ENCODE results near the gene ANO1.
A peak's percentile ranks its signal among the peaks of the same experiment; 100 is the strongest.

The ANO1 gene

DNA sequence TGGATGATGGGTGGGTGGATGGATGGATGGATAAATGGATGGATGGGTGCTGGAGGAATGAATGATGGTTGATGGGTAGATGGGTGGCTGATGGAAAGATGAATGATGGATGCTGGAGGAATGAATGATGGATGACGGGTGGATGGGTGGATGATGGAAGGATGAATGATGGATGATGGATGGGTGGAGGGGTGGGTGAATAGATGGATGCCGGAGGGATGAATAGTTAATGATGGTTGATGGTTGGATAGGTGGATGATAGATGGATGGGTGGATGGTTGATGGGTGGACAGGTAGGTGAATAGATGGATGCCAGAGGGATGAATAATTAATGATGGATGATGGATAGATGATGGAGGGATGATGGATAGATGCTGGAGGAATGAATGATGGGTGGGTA is 41.4 kb downstream of the ANO1 start:
- DNase-seq: no peak

DNA sequence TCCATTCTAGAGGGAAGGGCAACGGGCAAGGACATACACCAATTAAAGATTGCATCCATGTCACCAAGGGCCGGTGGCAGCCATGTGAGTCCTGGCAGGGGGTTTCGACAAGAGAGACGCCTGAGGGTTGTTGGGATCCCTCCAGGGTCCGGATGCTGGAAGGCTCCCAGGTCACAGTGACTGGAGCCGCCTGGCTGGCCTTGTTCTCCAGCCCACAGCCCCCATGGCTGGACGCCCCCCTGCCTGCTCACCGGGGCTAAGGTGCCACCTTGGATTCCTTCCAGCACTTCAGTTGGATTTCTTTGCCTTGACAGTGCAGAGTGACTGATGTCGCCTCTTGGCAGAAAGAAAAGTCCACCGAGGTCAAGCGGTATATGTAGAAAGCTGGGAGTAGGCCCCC is 42.6 kb downstream of the ANO1 start:
- no peak for DNase-seq

DNA sequence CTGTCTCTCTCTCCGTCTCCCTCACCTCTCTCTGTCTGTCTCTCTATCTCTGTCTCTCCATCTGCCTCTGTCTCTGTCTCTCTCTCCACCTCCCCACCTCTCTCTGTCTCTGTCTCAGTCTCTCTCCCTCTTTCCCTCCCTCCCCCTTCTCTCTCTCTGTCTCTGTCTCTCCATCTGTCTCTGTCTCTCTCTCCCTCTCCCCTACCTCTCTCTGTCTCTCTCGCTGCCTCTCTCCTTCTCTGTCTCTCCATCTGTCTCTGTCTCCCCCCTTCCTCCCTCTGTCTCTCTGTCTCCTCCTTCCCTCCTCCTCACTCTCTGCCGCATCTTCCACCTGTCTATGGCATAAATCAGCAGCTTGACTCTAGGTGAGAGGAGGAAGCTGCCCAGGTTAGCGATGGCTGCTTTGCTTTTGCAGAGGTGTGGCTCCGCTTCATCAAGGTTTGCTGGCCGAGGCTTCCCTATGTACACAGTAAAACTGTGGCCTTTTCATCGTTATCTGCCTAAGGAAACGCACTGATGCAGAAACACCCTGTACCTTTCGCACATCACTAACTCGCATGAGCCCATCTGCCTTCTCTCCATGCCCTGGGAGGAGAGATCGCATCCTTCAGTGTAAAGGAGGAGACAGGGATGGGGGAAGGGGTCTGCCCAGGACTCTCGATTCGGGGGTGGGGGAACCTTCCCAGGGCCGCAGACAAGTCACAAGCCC is 44.5 kb downstream of the ANO1 start:
- no peak for DNase-seq

DNA sequence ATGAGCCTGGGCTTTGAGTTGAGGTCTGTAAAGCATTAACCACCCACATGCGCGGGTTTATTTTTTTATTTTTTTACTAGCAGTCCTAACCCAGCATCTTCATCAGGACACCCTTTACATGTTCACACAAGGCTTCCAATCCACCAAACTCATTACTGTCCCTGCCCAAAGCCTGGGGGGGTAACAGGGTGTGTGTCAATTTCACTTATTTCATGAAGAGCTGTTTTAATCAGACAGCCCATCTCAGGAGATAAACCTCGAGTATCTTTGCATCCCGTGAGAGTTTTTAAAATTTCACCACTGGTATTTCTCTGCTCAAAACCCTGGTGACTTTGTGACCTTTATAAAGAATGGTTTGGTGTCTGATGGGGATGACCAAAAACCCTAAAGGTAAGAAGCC is 45.6 kb downstream of the ANO1 start:
- no peak for DNase-seq

DNA sequence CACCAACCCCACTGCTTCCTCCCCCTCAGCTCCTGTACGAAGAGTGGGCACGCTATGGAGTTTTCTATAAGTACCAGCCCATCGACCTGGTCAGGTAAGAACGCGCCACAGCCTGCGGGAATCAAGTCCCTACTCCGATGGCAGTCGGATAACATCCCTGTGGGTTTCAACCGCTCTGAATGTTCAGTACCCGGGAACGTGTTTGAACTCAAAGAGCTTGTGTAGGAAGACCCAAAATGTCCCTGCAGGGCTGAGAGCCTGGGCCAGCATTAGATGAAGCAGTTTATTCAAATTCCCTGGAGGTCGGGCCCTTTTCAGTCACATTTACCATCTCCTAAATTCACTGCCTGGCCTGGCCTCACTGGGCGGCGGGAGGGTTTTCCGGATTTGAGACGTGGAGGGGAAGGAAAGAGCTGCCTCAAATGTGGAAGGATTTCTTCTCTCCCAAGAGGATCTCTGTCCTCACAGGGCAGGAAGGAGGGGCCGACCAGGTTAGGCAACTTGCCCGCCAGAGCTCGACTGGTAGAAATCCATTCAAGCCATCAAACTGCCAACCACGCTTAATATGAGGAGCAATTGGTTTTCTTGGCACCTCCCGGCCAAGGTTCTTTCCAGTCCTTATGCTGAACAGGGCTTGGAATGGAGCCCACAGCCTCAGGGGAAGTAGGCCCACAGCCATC is 46.3 kb downstream of the ANO1 start:
- DNase-seq: no peak

DNA sequence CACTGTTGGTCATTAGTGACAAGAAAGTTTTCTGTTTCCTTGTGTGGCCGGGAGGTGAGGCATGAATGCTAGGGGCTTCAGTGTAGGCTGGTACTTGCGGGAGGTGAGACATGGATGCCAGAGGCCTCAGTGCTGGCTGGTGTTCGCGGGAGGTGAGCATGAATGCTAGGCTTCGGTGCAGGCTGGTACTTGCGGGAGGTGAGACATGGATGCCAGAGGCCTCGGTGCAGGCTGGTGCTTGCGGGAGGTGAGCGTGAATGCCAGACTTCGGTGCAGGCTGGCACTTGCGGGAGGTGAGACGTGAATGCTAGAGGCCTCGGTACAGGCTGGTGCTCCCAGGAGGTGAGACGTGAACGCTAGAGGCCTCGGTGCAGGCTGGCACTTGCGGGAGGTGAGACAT is 48.4 kb downstream of the ANO1 start:
- no peak for DNase-seq

DNA sequence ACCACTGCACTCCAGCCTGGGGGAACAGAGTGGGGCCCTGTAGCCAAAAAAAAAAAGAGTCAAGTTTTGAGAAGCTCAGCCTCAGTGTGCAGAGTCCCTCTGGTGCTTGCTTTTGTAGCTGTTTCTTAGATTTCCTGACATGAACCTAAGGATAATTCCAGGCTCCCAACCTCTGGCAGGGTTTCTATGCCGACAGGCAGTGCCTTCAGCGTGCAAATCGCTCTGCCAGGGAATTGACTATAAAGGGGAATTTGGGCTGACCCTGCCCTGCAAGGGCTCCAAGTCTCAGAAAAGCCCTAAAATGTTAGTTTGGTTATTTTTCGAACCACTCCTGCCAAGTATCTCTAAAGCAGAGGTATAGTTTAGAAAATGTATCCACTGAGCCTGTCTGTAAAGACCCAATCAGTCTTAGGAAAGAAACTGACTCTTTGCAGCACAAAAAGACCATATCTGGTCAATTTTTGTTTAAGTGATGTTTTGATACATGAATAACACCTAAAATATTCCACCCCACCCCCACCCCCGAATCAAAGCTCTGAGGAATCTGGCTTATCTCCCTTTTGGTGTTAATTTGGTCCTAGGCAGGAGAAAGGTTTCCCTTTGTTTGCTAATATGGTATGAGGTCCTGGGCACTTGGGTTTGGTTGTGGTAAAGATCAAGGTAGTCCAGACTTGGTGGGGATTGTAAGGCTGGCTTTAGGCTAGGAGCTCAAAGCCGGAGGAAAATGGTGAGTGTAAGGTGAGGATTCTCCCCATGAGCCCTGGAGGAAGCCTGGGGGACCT is 49.7 kb downstream of the ANO1 start:
- DNase-seq: no peak

DNA sequence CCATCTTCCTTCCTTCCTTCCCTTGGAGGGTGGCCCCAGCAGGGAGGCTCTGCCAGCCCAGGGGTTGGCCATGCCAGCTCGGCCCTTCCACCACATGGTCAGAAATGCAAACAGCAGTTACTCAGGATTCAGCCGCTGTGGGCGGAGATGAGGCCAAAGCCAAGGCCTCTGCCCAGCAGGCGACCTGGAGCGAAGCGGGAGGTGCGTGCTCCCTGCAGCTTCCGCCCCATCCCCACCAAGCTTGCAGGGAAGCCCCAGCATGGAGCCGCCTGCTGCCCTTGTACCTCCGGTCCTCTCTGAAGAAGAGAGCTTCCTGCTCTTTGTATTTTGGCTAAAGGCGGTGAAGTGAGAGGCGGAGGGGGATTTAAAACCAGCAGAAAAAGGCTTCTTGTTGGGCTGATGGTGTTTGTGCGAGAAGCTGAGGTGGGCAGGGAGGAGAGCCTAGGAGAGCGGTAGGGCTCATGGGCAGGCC is 50.4 kb downstream of the ANO1 start:
- no peak for DNase-seq

DNA sequence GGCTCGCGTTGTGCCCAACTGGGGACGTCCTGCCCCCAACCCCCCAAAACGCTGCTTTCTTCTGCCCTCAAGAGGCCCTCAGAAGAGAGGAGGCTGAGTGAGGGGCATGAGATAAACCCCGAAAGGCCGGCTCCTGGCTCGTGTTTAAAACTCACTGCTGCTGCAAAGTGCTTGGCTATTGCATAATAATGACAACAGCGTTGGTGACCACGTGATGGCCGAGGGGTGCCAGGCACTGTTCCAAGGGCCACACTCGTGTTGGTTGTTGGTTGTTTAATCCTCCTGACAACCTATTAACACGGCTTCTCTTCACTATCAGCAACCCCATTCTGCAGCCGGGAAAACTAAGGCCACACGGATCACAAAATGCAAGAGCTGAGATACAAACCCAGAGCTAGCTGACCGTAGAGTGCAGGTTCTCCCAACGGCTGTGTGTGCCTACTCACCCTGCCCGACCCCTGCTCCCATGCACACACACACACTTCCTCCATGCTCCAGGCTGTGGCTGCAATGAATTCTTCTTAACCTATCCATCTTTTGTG is 51.0 kb downstream of the ANO1 start:
- DNase-seq: no peak

DNA sequence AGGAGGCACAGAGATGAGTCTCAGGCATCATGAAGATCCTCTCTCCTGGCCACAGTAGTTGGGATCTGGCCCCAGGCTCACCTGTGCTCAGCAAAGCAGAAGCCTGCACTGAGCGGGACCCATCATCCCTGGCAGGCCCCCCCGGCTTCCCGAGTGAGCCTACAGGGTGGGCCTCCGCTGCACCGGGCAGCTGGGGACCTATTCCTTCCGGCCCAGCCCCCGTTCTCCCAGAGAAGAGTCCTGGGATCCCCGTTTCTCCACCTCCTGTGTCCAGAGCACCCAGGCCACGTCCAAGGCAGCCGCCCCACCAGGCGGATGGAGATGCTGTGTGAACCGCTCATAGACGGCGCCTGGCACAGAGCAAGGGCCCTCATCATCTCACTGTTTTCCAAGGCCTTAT is 52.5 kb downstream of the ANO1 start:
- DNase-seq: no peak

DNA sequence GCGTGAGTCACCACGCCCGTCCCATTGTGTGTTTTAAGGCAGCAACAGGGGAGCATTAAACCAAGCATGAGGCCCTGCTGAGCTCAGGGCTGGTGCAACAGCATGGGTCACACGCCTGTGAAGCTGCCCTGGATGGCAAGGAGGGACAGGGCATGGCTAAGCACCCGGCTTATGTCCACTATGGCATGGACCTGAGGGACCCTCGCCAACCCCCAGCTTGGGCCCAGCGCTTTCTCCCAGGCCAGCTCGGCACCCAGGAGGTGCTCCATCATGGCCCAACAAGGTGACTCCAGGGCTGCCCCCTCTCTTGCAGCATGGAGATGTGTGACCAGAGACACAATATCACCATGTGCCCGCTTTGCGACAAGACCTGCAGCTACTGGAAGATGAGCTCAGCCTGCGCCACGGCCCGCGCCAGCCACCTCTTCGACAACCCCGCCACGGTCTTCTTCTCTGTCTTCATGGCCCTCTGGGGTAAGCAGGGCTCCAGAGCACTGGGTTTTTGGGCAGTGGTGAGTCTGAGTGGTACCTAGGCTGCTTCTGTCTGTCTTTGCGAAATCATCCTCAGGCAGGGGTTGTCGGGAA is 53.6 kb downstream of the ANO1 start:
- DNase-seq: no peak

DNA sequence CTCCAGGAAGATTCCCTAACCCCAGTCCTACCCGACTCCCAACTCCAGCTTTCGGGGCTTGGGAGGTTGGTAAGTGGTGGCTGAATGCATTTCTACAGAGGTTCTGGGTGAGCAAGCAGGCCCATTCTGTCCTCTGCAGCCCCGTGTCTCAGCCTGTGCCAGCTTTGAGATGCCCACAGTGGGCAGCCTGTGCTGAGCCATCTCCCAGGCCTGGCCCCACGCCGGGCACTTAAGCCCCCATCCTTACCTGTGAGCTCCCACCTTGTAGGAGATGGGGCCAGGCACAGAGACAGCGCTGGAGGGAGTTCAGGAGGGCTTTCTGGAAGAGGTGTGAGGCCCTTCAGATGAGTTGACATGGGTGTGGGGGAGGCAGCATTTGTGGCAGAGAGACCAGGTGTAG is 54.5 kb downstream of the ANO1 start:
- no peak for DNase-seq

DNA sequence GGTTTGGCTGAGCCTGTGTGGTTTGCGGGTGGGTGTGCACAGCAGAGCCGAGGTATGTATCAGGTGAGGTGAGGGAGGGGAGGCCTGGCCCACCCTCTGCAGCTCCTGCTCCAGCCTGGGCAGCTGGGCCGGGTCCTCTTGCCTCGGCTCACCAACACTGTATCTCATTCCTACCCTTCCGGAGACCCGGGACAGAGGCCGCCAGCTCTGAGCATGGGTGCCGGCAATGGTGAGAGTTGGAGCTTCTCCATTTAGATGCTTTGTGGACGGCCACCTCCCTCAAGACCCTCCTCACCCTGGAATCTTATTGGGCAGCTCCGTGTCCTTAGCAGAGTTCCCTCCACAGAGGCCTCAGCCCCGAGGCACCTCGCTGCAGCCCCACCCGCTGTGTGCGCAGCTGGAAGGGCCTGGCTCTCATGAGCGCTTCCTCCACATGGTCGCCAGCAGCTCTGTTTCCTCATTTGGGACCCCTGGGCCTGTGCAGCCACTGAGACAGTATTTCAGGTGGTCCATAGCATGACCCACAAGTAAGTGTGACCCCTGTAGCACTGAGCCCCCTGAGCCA is 55.7 kb downstream of the ANO1 start:
- DNase-seq: no peak

DNA sequence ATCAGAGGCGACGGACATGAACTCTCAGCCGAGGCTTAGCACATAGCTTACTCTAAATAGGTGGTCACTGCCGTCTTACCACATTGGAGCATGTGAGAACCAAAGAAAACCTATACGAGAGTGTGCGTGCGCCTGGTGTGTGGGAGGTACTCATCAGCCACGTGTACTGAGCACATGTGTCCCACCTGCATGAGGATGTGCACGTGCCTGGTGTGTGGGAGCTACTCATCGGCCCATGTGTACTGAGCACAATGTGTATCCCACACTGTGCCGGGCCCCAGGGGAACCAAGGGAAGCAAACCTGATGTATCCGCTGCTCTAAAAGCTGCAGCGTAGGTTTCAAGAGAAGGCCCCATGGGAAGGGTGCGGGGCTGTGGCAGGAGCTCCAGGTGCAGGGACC is 56.4 kb downstream of the ANO1 start:
- no peak for DNase-seq

DNA sequence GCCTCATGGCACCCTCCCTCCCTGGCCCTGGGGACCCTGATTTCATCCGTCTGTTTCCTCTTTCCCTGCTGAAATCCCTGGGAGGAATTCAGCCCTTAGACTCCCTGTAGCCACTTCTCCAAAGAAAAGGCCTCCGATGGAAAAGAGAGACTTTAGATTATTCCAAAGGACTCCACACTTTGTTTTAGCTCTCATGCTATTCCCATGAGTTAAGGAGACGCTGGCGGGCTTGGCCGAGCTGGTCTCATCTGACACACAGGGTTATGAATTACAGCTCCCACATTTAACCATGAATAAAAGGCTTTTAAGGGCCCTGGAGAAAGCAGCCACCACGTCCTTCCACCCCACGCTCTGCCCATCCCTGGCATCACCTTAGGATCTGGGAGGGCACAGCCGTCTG is 57.0 kb downstream of the ANO1 start:
- DNase-seq: no peak

DNA sequence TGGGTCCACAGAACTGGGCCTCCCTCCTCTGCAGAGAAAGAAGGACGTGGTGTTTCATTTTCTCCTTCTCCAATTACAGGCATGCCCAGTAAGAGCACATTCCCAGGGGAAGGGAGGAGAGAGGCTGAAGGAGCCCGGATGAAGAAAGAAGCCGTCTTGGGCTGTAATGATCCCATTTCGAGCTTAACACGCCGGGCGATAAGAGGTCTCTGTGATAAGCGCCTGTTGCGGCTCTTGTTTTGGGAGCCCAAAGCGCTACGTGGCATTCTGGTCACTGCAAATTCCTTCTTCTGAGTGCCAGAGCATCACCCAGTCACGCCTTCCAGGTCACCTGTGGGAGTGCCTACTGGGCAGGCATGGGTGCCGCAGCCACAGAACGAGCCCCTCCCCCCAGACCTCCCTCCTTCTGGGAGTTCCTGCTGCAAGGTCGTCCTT is 57.5 kb downstream of the ANO1 start:
- no peak for DNase-seq

DNA sequence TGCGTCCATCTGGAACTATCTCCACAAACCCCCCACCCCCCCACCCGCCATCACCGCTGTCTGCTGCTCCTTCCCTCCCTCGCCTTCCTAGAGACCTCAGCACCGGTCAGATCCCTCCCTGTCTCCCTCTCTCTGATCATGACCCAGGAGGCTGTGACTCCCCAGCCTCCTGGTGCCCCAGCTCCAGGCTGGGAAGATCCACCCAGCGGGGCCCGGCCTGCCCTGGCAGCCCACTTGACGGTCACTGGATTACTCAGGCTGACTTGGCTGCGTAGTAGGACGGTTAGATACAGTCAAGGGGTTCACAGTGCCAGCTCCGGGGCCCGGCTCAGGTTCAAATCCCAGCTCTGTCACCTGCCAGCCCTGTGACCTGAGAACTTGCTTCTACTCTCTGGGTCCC is 59.3 kb downstream of the ANO1 start:
- DNase-seq: no peak

DNA sequence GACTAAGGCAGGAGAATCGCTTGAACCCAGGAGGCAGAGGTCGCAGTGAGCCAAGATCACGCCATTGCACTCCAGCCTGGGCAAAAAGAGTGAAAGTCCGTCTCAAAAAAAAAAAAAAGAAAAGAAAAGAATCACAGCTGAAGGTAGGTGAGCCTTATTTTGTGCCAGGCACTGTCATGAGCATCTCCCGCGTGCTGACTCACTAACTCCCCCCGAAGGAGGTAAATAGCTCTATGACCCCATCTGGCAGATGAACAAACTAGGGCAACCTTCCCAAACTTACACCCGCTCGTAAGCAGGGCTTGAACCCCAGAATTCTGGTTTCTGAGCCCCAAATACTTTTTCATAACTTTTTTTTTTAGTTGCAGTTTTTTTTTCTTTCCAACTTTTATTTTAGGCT is 60.3 kb downstream of the ANO1 start:
- DNase-seq: no peak

DNA sequence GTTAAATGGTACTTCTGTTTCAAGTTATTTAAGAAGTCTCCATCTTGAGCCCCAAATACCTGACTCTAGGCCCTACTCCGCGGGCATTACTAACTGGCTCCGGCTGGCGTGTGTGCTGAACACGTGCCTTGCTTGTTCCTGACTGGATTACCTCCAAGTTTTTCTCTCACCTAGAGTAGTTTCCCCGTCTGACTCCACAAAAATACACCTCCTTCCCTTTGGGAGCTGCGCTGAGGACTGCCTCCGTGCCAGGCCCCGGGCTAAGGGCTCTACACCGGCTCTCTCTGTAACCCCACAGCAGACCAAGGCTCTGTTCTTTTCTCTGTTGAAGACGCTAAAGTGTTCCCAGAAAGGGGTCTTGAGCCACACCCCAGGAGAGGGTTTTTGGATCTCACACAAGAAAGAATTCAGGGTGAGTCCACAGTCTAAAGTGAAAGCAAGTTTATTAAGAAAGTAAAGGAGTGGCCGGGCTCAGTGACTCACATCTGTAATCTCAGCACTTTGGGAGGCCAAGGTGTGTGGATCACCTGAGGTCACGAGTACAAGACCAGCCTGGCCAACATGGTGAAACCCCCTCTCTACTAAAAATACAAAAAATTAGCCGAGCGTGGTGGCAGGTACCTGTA is 61.8 kb downstream of the ANO1 start:
- no peak for DNase-seq

DNA sequence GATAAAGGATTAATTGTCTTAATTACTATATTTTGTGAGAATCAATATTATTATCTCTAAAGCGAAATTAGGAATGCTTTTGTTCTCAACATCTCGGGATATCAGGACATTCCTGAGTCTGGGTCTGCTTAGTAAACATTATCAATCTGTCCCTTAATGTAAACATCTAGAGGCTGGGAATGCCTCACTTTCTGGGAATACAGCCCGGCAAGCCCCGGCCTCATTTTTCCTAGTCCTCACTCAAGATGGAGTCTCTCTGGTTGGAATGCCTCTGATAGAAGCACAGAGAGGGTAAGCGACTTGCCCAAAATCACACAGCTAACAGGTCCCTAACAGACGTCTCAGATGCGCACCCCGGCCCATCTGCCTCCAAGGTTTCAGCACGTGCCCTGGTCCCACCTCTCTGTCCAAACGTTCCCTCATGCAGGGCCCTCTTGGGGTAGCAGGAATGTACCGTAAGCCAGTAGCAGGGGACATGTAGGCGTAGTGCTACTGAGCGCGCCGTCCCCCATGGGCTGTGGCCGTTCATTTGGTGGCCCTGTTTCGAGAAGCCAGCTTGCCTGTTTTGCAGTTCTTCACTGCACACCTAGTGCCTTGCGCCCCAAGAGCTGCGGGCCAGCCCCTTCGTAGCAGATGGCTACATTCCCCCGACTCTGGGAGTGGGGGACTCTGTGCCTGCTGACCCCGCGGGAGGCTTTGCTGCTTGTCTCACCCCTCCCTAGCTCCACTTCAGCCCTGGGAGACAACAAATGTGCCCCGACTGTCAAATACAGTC is 62.8 kb downstream of the ANO1 start:
- DNase-seq: no peak

DNA sequence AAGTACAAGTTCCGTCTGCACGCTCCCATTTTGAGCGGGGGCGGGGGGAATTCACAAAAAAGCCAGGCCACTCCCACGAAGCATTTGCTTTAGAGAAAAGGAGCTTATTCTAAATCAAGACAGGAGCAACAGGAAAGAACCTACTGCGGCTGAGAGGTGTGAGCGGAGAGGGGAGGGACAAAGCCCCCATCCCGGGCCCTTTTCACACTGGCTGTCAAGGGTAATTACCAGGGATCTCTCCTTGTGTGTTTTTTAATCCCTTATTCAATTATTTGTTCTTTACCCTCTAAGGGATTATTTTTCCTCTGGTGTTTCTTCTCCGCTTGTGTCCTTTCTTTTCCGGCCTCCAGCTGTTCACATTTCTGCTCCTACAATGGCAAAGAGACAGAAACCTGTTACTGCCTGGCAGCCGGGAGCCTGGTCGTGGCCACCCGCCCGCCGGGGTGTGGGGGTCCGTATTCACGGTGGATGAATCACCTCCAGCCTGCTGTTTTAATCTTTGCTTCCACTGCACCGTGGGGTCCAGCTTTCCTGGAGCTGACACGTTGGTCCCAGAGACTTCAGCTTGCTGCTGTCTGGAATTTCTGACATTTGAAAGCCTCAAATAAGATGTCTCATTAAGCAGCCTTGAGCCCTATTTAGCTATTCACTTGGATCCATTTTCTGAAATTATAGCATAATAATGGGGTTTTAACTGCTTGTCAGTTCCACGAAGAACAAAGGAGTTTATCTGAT is 63.5 kb downstream of the ANO1 start:
- peak; percentile 20 to 23 for DNase-seq

All from activated T-cell treated with anti-CD3 and anti-CD28 coated beads, Interleukin-2, amount 50 U/mL, for 48 hours (primary cell).